T1000 (cell line): ENCODE data around the gene CCDC60.
"Not testable (repeated sequence)": the region's sequence is repeated elsewhere in the genome, so short reads cannot be mapped to it uniquely, and the experiment has no call there.

Source experiments
- DNase-seq: peaks from one replicate; lab custom pipeline; 2025; ENCODE audit warnings: mixed read lengths; lab: John Stamatoyannopoulos, UW

The CCDC60 gene

GRCh38 chr12:119338593-119339363 lies 4.2 kb downstream of the CCDC60 start:
- DNase-seq: no peak

- no peak for DNase-seq
These were observed 6.0 kb downstream of the CCDC60 start for GRCh38 chr12:119340578-119340977.

- no peak for DNase-seq
These were observed 6.5 kb downstream of the CCDC60 start for GRCh38 chr12:119341020-119341419.

GRCh38 chr12:119341988-119342387 lies 7.5 kb downstream of the CCDC60 start:
- no peak for DNase-seq

- no peak for DNase-seq
These were observed 8.6 kb downstream of the CCDC60 start for GRCh38 chr12:119343130-119343529.

- DNase-seq: no peak
These were observed 19.6 kb downstream of the CCDC60 start for GRCh38 chr12:119354172-119354571.

- DNase-seq: not testable (repeated sequence)
These were observed 25.8 kb downstream of the CCDC60 start for GRCh38 chr12:119360366-119360765.

- DNase-seq: no peak
These were observed 28.5 kb downstream of the CCDC60 start for GRCh38 chr12:119363037-119363436.

- no peak for DNase-seq
These were observed 29.0 kb downstream of the CCDC60 start for GRCh38 chr12:119363490-119363889.

GRCh38 chr12:119365451-119365850 lies 30.9 kb downstream of the CCDC60 start:
- DNase-seq: no peak

GRCh38 chr12:119366007-119366406 lies 31.5 kb downstream of the CCDC60 start:
- no peak for DNase-seq

- no peak for DNase-seq
These were observed 34.6 kb downstream of the CCDC60 start for GRCh38 chr12:119369161-119369560.

- no peak for DNase-seq
These were observed 35.5 kb downstream of the CCDC60 start for GRCh38 chr12:119369907-119370546.

GRCh38 chr12:119372540-119372939 lies 38.0 kb downstream of the CCDC60 start:
- DNase-seq: no peak

- DNase-seq: no peak
These were observed 38.5 kb downstream of the CCDC60 start for GRCh38 chr12:119373001-119373400.

- DNase-seq: no peak
These were observed 39.1 kb downstream of the CCDC60 start for GRCh38 chr12:119373666-119374065.

- DNase-seq: no peak
These were observed 40.1 kb downstream of the CCDC60 start for GRCh38 chr12:119374635-119375034.

GRCh38 chr12:119375075-119375882 lies 40.8 kb downstream of the CCDC60 start:
- DNase-seq: no peak

GRCh38 chr12:119375883-119376190 lies 41.3 kb downstream of the CCDC60 start:
- DNase-seq: no peak

- no peak for DNase-seq
These were observed 44.4 kb downstream of the CCDC60 start for GRCh38 chr12:119378903-119379302.

GRCh38 chr12:119381471-119382235 lies 47.1 kb downstream of the CCDC60 start:
- DNase-seq: no peak

GRCh38 chr12:119383206-119383605 lies 48.7 kb downstream of the CCDC60 start:
- no peak for DNase-seq
